ENCODE measurements around the gene CENPV.
"Not testable (repeated sequence)": the region's sequence is repeated elsewhere in the genome, so short reads cannot be mapped to it uniquely, and the experiment has no call there.

The CENPV gene

GRCh38 chr17:16353317-16354174, at the start of gene CENPV:
TSS of gene CENPV (minus strand) at chr17:16353469. CDS start at chr17:16353436, 33 bp downstream.
- no peak for DNase-seq

GRCh38 chr17:16398270-16399267, 45.3 kb upstream of the CENPV start:
- no peak for DNase-seq

- DNase-seq, result not testable (repeated sequence)
These were observed 43.4 kb upstream of the CENPV start for GRCh38 chr17:16396693-16397092.

GRCh38 chr17:16395887-16396286, 42.6 kb upstream of the CENPV start:
- DNase-seq, result not testable (repeated sequence)

GRCh38 chr17:16392491-16392890, 39.2 kb upstream of the CENPV start:
- not testable (repeated sequence) for DNase-seq

- DNase-seq, result no peak
These were observed 38.2 kb upstream of the CENPV start for GRCh38 chr17:16391451-16391850.

- not testable (repeated sequence) for DNase-seq
These were observed 32.8 kb upstream of the CENPV start for GRCh38 chr17:16386126-16386507.

GRCh38 chr17:16384557-16384956, 31.3 kb upstream of the CENPV start:
- no peak for DNase-seq

- DNase-seq, result no peak
These were observed 30.6 kb upstream of the CENPV start for GRCh38 chr17:16383772-16384287.

- DNase-seq, result no peak
These were observed 29.9 kb upstream of the CENPV start for GRCh38 chr17:16383216-16383615.

- no peak for DNase-seq
These were observed 28.2 kb upstream of the CENPV start for GRCh38 chr17:16381496-16381820.

- peak; percentile 79 for DNase-seq
These were observed 27.6 kb upstream of the CENPV start, which contains the start of gene UBB for GRCh38 chr17:16380640-16381495. TSS of gene UBB (plus strand) at chr17:16381091. CDS start at chr17:16381908, 817 bp downstream.

- DNase-seq, result no peak
These were observed 26.4 kb upstream of the CENPV start for GRCh38 chr17:16379654-16380053.

- DNase-seq, result no peak
These were observed 25.5 kb upstream of the CENPV start for GRCh38 chr17:16378636-16379282.

GRCh38 chr17:16377941-16378341, 24.7 kb upstream of the CENPV start:
- DNase-seq, result no peak

GRCh38 chr17:16374146-16374938, 21.1 kb upstream of the CENPV start:
- no peak for DNase-seq

- DNase-seq, result no peak
These were observed 18.5 kb upstream of the CENPV start for GRCh38 chr17:16371742-16372141.

GRCh38 chr17:16364625-16365024, 11.4 kb upstream of the CENPV start:
- no peak for DNase-seq

- no peak for DNase-seq
These were observed 10.7 kb upstream of the CENPV start for GRCh38 chr17:16363749-16364536.

GRCh38 chr17:16361874-16362273, 8.6 kb upstream of the CENPV start:
- no peak for DNase-seq

Data from NCI-H2107 (cell line).